Activated T-helper 2 cell treated with anti-CD3 and anti-CD28 coated beads, Interferon-gamma antibody, Interleukin-2, Interleukin-4, amounts not matched to agents 10 μg/mL and 5 μg/mL and 100 μg/mL, durations not matched to agents 14 hours and 24 hours and 36 hours (primary cell): Measurements from ENCODE around the gene LIPA. TPM values are rescaled to one million over a fixed set of nuclear protein-coding genes. Genes with fewer than 3 reads are reported as not detected.
"Not testable (repeated sequence)": the region's sequence is repeated elsewhere in the genome, so short reads cannot be mapped to it uniquely, and the experiment has no call there.

ENCODE experiments used
- DNase-seq: peaks from one replicate; pipeline ENCODE4 v3.0.0; 2021; ENCODE audit warnings: low spot score
- H3K27ac Mint-ChIP-seq: one replicate; pipeline ENCODE4 v1.8.0; 2021; ENCODE audit warnings: mixed read lengths
- H3K27me3 Mint-ChIP-seq: one replicate; pipeline ENCODE4 v1.8.0; 2021; ENCODE audit warnings: low read depth, mixed read lengths
- H3K36me3 Mint-ChIP-seq: one replicate; pipeline ENCODE4 v1.8.0; 2021; ENCODE audit warnings: low read depth, mixed read lengths
- H3K4me1 Mint-ChIP-seq: one replicate; pipeline ENCODE4 v1.8.0; 2021; ENCODE audit warnings: low read depth, mixed read lengths
- H3K4me3 Mint-ChIP-seq: one replicate; pipeline ENCODE4 v1.8.0; 2021; ENCODE audit warnings: low read depth, mild to moderate bottlenecking, moderate library complexity, mixed read lengths
- H3K9me3 Mint-ChIP-seq: one replicate; pipeline ENCODE4 v1.8.0; 2021; ENCODE audit warnings: mixed read lengths
- intact Hi-C: fragments of 100-400 bp; cut with micrococcal nuclease; formaldehyde crosslinking; loops from one replicate; pipeline ENCODE4 v1.15.1; 2023
- total RNA-seq: library from RNA; stranded (reverse); gene quantifications from 2 replicates; pipeline ENCODE4 v1.2.3, GENCODE V29; 2022

The LIPA gene
- 12.9 and 13.6 TPM in 2 replicates for total RNA-seq

- H3K36me3 Mint-ChIP-seq = peaks cover 7% of the 10 kb centered on the region
- peaks cover 23% of the 10 kb centered on the region for H3K4me1 Mint-ChIP-seq
- peak; percentile 90 for DNase-seq
- intact Hi-C loops = loop anchor here (5.0 kb wide), 2 partner anchors 451 to 976 kb away; partner anchors contain the start of gene KIF20B
- H3K27me3 Mint-ChIP-seq = peaks cover 10% of the 10 kb centered on the region
- H3K9me3 Mint-ChIP-seq = peaks cover 29% of the 10 kb centered on the region
- peak within 1 kb of the TSS; percentile 79 for H3K4me3 Mint-ChIP-seq
- H3K27ac Mint-ChIP-seq = no peak within 1 kb of the TSS
Observed at GRCh38 chr10:89251409-89252224, at the start of gene LIPA. LIPA (minus strand) TSS chr10:89251775; CDS start chr10:89247648, 4,127 bp downstream.

- no peak for DNase-seq
- H3K27me3 Mint-ChIP-seq = peaks cover 20% of the 10 kb centered on the region
- H3K36me3 Mint-ChIP-seq = peaks cover 11% of the 10 kb centered on the region
- intact Hi-C loops = loop anchor here (5.0 kb wide), 1 partner anchor 91 kb away; the partner anchor contains the start of gene IFIT1
- peaks cover 27% of the 10 kb centered on the region for H3K4me1 Mint-ChIP-seq
- H3K9me3 Mint-ChIP-seq = peaks cover 19% of the 10 kb centered on the region
- H3K27ac Mint-ChIP-seq = no peak overlapping the region
- peak overlapping the region; percentile 74 for H3K4me3 Mint-ChIP-seq
Observed at GRCh38 chr10:89301232-89301631, 49.7 kb upstream of the LIPA start.

GRCh38 chr10:89299031-89299430 lies 47.5 kb upstream of the LIPA start:
- Mint-ChIP-seq H3K27me3 (peaks cover 15% of the 10 kb centered on the region), H3K27ac (no peak overlapping the region), H3K4me1 (peaks cover 38% of the 10 kb centered on the region), H3K4me3 (no peak overlapping the region), H3K36me3 (peaks cover 4% of the 10 kb centered on the region), H3K9me3 (peaks cover 19% of the 10 kb centered on the region)
- intact Hi-C loops = no loop called here
- no peak for DNase-seq

- peaks cover 34% of the 10 kb centered on the region for H3K4me1 Mint-ChIP-seq
- DNase-seq = no peak
- intact Hi-C loops = no loop called here
- no peak overlapping the region for H3K4me3 Mint-ChIP-seq
- peaks cover 12% of the 10 kb centered on the region for H3K27me3 Mint-ChIP-seq
- H3K36me3 Mint-ChIP-seq = peaks cover 4% of the 10 kb centered on the region
- H3K27ac Mint-ChIP-seq = no peak overlapping the region
- H3K9me3 Mint-ChIP-seq = peaks cover 19% of the 10 kb centered on the region
Observed at GRCh38 chr10:89297791-89298190, 46.2 kb upstream of the LIPA start.

GRCh38 chr10:89297356-89297755 lies 45.8 kb upstream of the LIPA start:
- intact Hi-C loops = no loop called here
- peaks cover 12% of the 10 kb centered on the region for H3K27me3 Mint-ChIP-seq
- H3K4me1 Mint-ChIP-seq = peaks cover 30% of the 10 kb centered on the region

GRCh38 chr10:89296220-89296648 lies 44.7 kb upstream of the LIPA start:
- H3K4me3 Mint-ChIP-seq = no peak overlapping the region
- DNase-seq = no peak
- intact Hi-C loops = no loop called here
- H3K27me3 Mint-ChIP-seq = peaks cover 17% of the 10 kb centered on the region
- no peak overlapping the region for H3K27ac Mint-ChIP-seq
- peaks cover 4% of the 10 kb centered on the region for H3K36me3 Mint-ChIP-seq
- H3K9me3 Mint-ChIP-seq = peaks cover 19% of the 10 kb centered on the region
- H3K4me1 Mint-ChIP-seq = peaks cover 19% of the 10 kb centered on the region

More at GRCh38 chr10:89297356-89297755, 45.8 kb upstream of the LIPA start:
- H3K4me3 Mint-ChIP-seq = no peak overlapping the region
- DNase-seq = no peak
- no peak overlapping the region for H3K27ac Mint-ChIP-seq
- peaks cover 4% of the 10 kb centered on the region for H3K36me3 Mint-ChIP-seq
- H3K9me3 Mint-ChIP-seq = peaks cover 19% of the 10 kb centered on the region

GRCh38 chr10:89295597-89295996 lies 44.0 kb upstream of the LIPA start:
- H3K4me1 Mint-ChIP-seq = peaks cover 15% of the 10 kb centered on the region
- H3K27ac Mint-ChIP-seq = no peak overlapping the region
- H3K36me3 Mint-ChIP-seq = peaks cover 4% of the 10 kb centered on the region
- DNase-seq = no peak
- H3K9me3 Mint-ChIP-seq = peaks cover 19% of the 10 kb centered on the region
- intact Hi-C loops = no loop called here
- H3K4me3 Mint-ChIP-seq = no peak overlapping the region
- peaks cover 17% of the 10 kb centered on the region for H3K27me3 Mint-ChIP-seq

- intact Hi-C loops = no loop called here
- Mint-ChIP-seq H3K27ac (no peak overlapping the region), H3K27me3 (peaks cover 17% of the 10 kb centered on the region), H3K36me3 (peaks cover 4% of the 10 kb centered on the region), H3K9me3 (peaks cover 15% of the 10 kb centered on the region), H3K4me3 (no peak overlapping the region), H3K4me1 (peaks cover 14% of the 10 kb centered on the region)
- DNase-seq = no peak
Observed at GRCh38 chr10:89294721-89295239, 43.2 kb upstream of the LIPA start.

GRCh38 chr10:89285303-89285702 lies 33.7 kb upstream of the LIPA start:
- H3K27ac Mint-ChIP-seq, H3K36me3 Mint-ChIP-seq, H3K4me3 Mint-ChIP-seq, H3K4me1 Mint-ChIP-seq, intact Hi-C loops, DNase-seq, H3K9me3 Mint-ChIP-seq: not testable (repeated sequence)
- peaks cover 27% of the 10 kb centered on the region for H3K27me3 Mint-ChIP-seq

- H3K4me1 Mint-ChIP-seq, H3K27ac Mint-ChIP-seq, H3K9me3 Mint-ChIP-seq, H3K4me3 Mint-ChIP-seq, intact Hi-C loops, DNase-seq, H3K36me3 Mint-ChIP-seq: not testable (repeated sequence)
- H3K27me3 Mint-ChIP-seq = peaks cover 27% of the 10 kb centered on the region
Observed at GRCh38 chr10:89284711-89285110, 33.1 kb upstream of the LIPA start.

GRCh38 chr10:89283936-89284475 lies 32.4 kb upstream of the LIPA start:
- DNase-seq = no peak
- Mint-ChIP-seq H3K4me3 (no peak overlapping the region), H3K27me3 (peaks cover 30% of the 10 kb centered on the region), H3K27ac (no peak overlapping the region), H3K9me3 (no peaks in the 10 kb centered on the region), H3K4me1 (no peaks in the 10 kb centered on the region), H3K36me3 (no peaks in the 10 kb centered on the region)
- intact Hi-C loops = no loop called here

GRCh38 chr10:89283025-89283935 lies 31.7 kb upstream of the LIPA start:
- Mint-ChIP-seq H3K27me3 (peaks cover 30% of the 10 kb centered on the region), H3K4me1 (no peaks in the 10 kb centered on the region), H3K4me3 (no peak overlapping the region), H3K36me3 (no peaks in the 10 kb centered on the region), H3K9me3 (no peaks in the 10 kb centered on the region), H3K27ac (no peak overlapping the region)
- intact Hi-C loops = no loop called here
- no peak for DNase-seq
